ENCODE results near the gene VPS9D1. TPM values are rescaled to one million over a fixed set of nuclear protein-coding genes. Genes with fewer than 3 reads are reported as not detected.

VPS9D1 gene
- total and polyA plus RNA-seq, 2 donors (not counting 1 experiment from before 2014, with no cell fraction given), result 6.3 to 13.0 TPM

- no peak overlapping the region for H3K9ac ChIP-seq (ENCODE audit: insufficient read depth, low read length)
- H3K36me3 ChIP-seq (ENCODE audit: control insufficient read depth, insufficient read depth, low read length), result peaks cover 40% of the 10 kb centered on the region
- no peak overlapping the region for H3K4me3 ChIP-seq (replicated peaks in 1 of 4; ENCODE audit: control extremely low read depth in 1 of 4, insufficient read depth in 1 of 4, low read depth in 3 of 4, low read length in 4 of 4)
- no peak for TF ChIP-seq EZH2 (IDR thresholded peaks at IDR 0.05; ENCODE audit: low read length, missing control alignments)
- TF ChIP-seq CTCF (conservative IDR thresholded peaks at IDR 0.05 in 1 of 2, IDR thresholded peaks at IDR 0.05 in 1 of 2; ENCODE audit: low read depth in 1 of 2, low read length in 2 of 2), result no peak
- H3K27ac ChIP-seq (ENCODE audit: insufficient read depth, low read length), result no peak overlapping the region
- no peak overlapping the region for H2AFZ ChIP-seq (ENCODE audit: low read length)
- no peaks in the 10 kb centered on the region for H3K27me3 ChIP-seq (ENCODE audit: control insufficient read depth, insufficient read depth, low read length)
- no peak overlapping the region for H3K4me2 ChIP-seq (ENCODE audit: extremely low read depth, insufficient read depth, low read length)
- DNase-seq (ENCODE audit: low read depth in 2 of 2), result no peak
- H3K9me3 ChIP-seq (ENCODE audit: control insufficient read depth, insufficient read depth, low read depth, low read length), result no peaks in the 10 kb centered on the region
- H3K4me1 ChIP-seq (ENCODE audit: control insufficient read depth, extremely low read depth, insufficient read depth, low read length), result no peaks in the 10 kb centered on the region
- H3K79me2 ChIP-seq (ENCODE audit: control insufficient read depth, insufficient read depth, low read length), result no peaks in the 10 kb centered on the region
- no peaks in the 10 kb centered on the region for H4K20me1 ChIP-seq (ENCODE audit: control insufficient read depth, extremely low read depth, insufficient read depth, low read length)
These were observed 15.9 kb upstream of the VPS9D1 start for GRCh38 chr16:89736554-89736953.

GRCh38 chr16:89733792-89734191 lies 13.1 kb upstream of the VPS9D1 start:
- Histone ChIP-seq H3K27ac (ENCODE audit: insufficient read depth, low read length) (no peak overlapping the region), H3K79me2 (ENCODE audit: control insufficient read depth, insufficient read depth, low read length) (no peaks in the 10 kb centered on the region), H3K36me3 (ENCODE audit: control insufficient read depth, insufficient read depth, low read length) (peaks cover 48% of the 10 kb centered on the region), H3K4me3 (replicated peaks in 1 of 4; ENCODE audit: control extremely low read depth in 1 of 4, insufficient read depth in 1 of 4, low read depth in 3 of 4, low read length in 4 of 4) (no peak overlapping the region), H3K4me2 (ENCODE audit: extremely low read depth, insufficient read depth, low read length) (no peak overlapping the region), H3K9ac (ENCODE audit: insufficient read depth, low read length) (no peak overlapping the region), H2AFZ (ENCODE audit: low read length) (no peak overlapping the region), H3K27me3 (ENCODE audit: control insufficient read depth, insufficient read depth, low read length) (no peaks in the 10 kb centered on the region), H3K9me3 (ENCODE audit: control insufficient read depth, insufficient read depth, low read depth, low read length) (no peaks in the 10 kb centered on the region), H3K4me1 (ENCODE audit: control insufficient read depth, extremely low read depth, insufficient read depth, low read length) (no peaks in the 10 kb centered on the region), H4K20me1 (ENCODE audit: control insufficient read depth, extremely low read depth, insufficient read depth, low read length) (no peaks in the 10 kb centered on the region)
- no peak for DNase-seq (ENCODE audit: low read depth in 2 of 2)
- TF ChIP-seq CTCF (conservative IDR thresholded peaks at IDR 0.05 in 1 of 2, IDR thresholded peaks at IDR 0.05 in 1 of 2; ENCODE audit: low read depth in 1 of 2, low read length in 2 of 2), result no peak
- TF ChIP-seq EZH2 (IDR thresholded peaks at IDR 0.05; ENCODE audit: low read length, missing control alignments), result no peak

GRCh38 chr16:89733322-89733721 lies 12.6 kb upstream of the VPS9D1 start:
- Histone ChIP-seq H3K4me2 (ENCODE audit: extremely low read depth, insufficient read depth, low read length) (no peak overlapping the region), H4K20me1 (ENCODE audit: control insufficient read depth, extremely low read depth, insufficient read depth, low read length) (no peaks in the 10 kb centered on the region), H3K9ac (ENCODE audit: insufficient read depth, low read length) (no peak overlapping the region), H3K79me2 (ENCODE audit: control insufficient read depth, insufficient read depth, low read length) (no peaks in the 10 kb centered on the region), H2AFZ (ENCODE audit: low read length) (no peak overlapping the region), H3K27ac (ENCODE audit: insufficient read depth, low read length) (no peak overlapping the region), H3K27me3 (ENCODE audit: control insufficient read depth, insufficient read depth, low read length) (no peaks in the 10 kb centered on the region), H3K36me3 (ENCODE audit: control insufficient read depth, insufficient read depth, low read length) (peaks cover 47% of the 10 kb centered on the region), H3K4me1 (ENCODE audit: control insufficient read depth, extremely low read depth, insufficient read depth, low read length) (no peaks in the 10 kb centered on the region), H3K4me3 (replicated peaks in 1 of 4; ENCODE audit: control extremely low read depth in 1 of 4, insufficient read depth in 1 of 4, low read depth in 3 of 4, low read length in 4 of 4) (no peak overlapping the region), H3K9me3 (ENCODE audit: control insufficient read depth, insufficient read depth, low read depth, low read length) (no peaks in the 10 kb centered on the region)
- DNase-seq (ENCODE audit: low read depth in 2 of 2), result no peak
- no peak for TF ChIP-seq EZH2 (IDR thresholded peaks at IDR 0.05; ENCODE audit: low read length, missing control alignments)
- TF ChIP-seq CTCF (conservative IDR thresholded peaks at IDR 0.05 in 1 of 2, IDR thresholded peaks at IDR 0.05 in 1 of 2; ENCODE audit: low read depth in 1 of 2, low read length in 2 of 2), result no peak
